Adipose tissue (tissue), 3 donors: ENCODE results near the gene ALAD. TPM values are rescaled to one million over a fixed set of nuclear protein-coding genes. Genes with fewer than 3 reads are reported as not detected.
"Not testable (repeated sequence)": the region's sequence is repeated elsewhere in the genome, so short reads cannot be mapped to it uniquely, and the experiment has no call there.

ENCODE experiments used
- H3K27ac ChIP-seq: one replicate; pipeline ENCODE4 v1.5.1; 2013; ENCODE audit warnings: low read depth, low read length
- WGBS, 3 donors: extraction: QIAGEN DNeasy Blood & Tissue Kit; methylation state at CpG; one replicate each; pipeline ENCODE4 v1.1.7; 2013; 5-methylcytosine and 5-hydroxymethylcytosine counted together
- polyA plus RNA-seq, 3 donors: library from polyadenylated mRNA; stranded (reverse); fragments of 200-250 nt; gene quantifications; one replicate each; pipeline ENCODE4 v1.2.3, GENCODE V29; 2013
- donor health status: healthy with polysubstance abuse.
- donor health status: Bipolar disorder and iron deficiency.
- donor health status: healthy.

The ALAD gene
- polyA plus RNA-seq, 3 donors, result 32.5 to 56.7 (median 40.1) TPM

DNA sequence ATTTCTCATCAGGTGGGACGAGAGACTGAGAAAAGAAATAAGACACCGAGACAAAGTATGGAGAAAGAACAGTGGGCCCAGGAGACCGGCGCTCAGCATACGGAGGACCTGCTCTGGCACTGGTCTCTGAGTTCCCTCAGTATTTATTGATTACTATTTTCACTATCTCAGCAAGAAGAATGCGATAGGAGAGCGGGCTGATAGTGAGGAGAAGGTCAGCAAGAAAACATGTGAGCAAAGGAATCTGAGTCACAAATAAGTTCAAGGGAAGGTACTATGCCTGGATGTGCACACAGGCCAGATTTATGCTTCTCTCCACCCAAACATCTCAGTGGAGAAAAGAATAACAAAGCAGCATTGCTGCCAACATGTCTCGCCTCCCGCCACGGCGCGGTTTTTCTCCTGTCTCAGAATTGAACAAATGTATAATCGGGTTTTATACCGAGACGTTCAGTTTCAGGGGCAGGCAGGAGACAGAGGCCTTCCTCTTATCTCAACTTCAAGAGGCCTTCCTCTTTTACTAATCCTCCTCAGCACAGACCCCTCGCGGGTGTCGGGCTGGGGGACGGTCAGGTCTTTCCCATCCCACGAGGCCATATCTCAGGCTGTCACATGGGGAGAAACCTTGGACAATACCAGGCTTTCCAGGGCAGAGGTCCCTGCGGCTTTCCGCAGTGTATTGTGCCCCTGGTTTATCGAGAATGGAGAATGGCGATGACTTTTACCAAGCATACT, 21.8 kb downstream of the ALAD start:
- 22 to 68% (median 68%) methylated on average over 24 of the region's 24 CpGs for WGBS, 3 donors
- not testable (repeated sequence) for H3K27ac ChIP-seq

DNA sequence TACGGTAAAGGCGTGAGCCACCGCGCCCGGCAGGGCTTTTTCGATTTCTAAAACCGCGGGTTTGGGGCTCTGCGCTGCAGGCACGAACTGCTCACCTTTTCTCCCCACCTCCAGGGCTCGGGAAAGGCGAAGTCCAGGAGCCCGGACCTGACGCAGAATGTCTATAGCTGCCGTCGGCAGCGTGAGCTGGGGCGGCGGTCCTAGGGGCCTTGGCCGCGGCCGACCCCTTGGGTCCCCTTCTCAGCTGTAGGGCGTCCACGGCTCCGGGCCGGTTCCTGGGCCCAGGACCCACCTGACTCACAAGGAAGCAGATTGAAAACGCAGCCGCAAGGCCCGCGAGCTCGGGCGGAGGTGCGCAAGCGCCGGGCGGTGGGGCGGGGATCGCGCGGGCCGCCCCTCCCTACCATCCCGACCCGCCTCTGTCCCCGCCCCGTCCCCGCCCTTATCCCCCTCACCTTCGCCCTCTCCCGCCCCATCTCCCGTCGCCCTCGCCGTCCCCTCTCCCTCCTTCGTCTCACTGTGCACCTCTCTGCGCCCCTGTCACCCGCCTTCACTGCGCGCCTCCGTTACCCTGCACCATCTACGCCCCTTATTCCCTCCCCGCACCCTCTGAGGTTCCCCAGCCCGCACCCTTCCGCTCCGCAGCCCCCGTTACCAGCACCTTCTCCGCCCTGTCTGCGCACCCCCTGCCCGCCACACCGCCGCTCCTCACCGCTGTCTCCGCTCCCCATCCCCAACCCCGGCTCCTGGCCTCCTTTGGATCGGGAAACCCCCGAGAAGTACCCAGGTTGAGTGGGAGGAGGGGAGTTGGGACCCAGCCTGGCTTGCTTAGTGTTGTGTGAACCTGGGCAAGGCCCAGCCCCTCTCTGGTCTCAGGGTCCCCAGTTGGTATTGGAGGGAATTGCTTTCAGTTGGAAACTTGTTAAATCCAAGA, 24.2 kb downstream of the ALAD start, which contains the start of gene HDHD3:
TSS of gene HDHD3 (minus strand) at position 353 of the 934 bp plus-strand sequence. CDS start 2,632 bp downstream, outside the sequence.
- 1 to 3% (median 2%) methylated on average over 33 to 72 of the region's 74 CpGs for WGBS, 3 donors

DNA sequence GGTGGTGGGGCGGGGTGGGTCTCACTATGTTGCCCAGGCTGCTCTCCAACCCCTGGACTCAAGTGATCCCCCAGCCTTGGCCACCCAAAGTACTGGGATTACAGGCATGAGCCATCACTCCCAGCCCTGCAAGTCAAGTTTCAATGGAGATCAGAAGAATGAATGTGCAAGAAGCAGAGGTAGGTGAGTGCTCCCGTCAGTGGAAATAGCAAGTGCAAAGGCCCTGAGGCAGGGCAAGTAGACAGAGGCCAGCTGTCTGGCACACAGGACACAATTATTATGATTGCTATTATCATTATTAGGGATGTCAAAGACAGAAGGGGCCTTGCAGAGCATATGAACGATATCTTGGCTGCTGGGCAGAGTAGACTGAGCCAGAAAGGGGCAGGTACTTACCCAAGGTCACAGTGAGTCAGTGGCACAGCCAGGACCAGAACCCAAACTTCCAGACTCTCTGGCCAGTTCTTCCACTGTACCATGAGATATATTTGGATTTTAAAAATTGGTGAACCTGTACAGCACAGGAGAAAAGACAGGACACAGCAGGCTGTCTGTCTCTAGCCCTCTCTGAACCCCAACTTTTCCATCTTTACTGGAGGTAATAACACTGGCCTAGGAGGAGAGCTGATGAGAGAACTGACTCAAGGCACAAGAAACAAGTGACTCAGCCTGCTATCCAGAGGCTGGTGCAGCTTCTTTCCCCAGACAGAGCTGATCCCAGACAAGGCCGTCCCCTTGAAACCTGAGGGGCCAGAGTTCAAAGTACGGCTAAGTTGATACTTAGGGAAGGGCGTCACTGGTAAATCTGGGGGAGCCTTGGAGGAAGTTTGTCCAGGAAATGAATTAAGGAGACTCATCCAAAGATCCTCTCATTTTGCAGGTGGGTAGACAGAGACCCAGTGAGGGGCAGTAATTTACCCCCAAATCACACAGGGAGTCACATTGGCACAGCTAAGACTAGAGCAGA, 25.7 kb downstream of the ALAD start:
- WGBS, 3 donors, result 44 to 89% (median 88%) methylated on average over 6 of the region's 6 CpGs
- H3K27ac ChIP-seq, result no peak overlapping the region

More for the DNA sequence above, 24.2 kb downstream of the ALAD start, which contains the start of gene HDHD3:
- H3K27ac ChIP-seq, result no peak within 1 kb of the TSS

GRCh38 chr9:113373676-113374392, 27.2 kb downstream of the ALAD start:
- H3K27ac ChIP-seq, result no peak overlapping the region
- WGBS, 3 donors, result 63 to 92% (median 91%) methylated on average over 24 of the region's 24 CpGs

- WGBS, 3 donors, result 52 to 73% (median 63%) methylated on average over 3 of the region's 3 CpGs
- H3K27ac ChIP-seq, result no peak overlapping the region
These were observed 27.8 kb downstream of the ALAD start for GRCh38 chr9:113373256-113373655.

- 73 to 94% (median 93%) methylated on average over 5 of the region's 5 CpGs for WGBS, 3 donors
- no peak overlapping the region for H3K27ac ChIP-seq
These were observed 29.0 kb downstream of the ALAD start for GRCh38 chr9:113372059-113372458.

DNA sequence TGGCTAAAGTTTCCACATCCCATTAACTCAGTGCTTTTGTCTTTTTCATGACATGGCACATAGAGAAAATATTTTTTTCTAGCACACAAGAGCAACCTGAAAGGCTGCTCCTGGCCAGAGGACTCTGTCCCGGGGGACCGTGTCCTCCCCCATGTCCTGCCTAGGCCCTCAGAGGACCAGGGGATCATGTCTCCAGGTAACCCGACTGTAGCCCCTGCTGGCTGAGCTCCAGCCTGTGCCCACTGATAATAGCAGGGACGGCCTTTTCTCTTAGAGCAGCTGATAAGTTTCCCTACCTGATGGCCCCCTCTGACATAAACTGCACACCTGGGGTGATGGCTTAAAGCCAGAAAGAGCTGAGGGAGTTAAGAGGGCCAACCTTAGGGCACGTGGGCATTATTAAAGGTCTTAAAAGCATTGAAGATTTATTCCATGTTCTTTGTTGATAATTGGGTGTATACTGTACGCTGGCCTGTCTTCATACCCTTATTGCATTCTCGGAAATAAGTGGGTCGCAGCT, 30.2 kb downstream of the ALAD start:
- no peak overlapping the region for H3K27ac ChIP-seq
- WGBS, 3 donors, result 45 to 81% (median 74%) methylated on average over 8 of the region's 8 CpGs

- no peak overlapping the region for H3K27ac ChIP-seq
These were observed 31.3 kb downstream of the ALAD start for GRCh38 chr9:113369855-113370140.

GRCh38 chr9:113368982-113369854, 31.9 kb downstream of the ALAD start:
- H3K27ac ChIP-seq, result no peak overlapping the region
- WGBS, 3 donors, result 51 to 84% (median 72%) methylated on average over 13 of the region's 13 CpGs

More at GRCh38 chr9:113369855-113370140, 31.3 kb downstream of the ALAD start:
- 64 to 92% (median 82%) methylated on average over 11 of the region's 11 CpGs for WGBS, 3 donors

- no peak overlapping the region for H3K27ac ChIP-seq
- WGBS, 3 donors, result 87 to 93% (median 90%) methylated on average over 5 of the region's 5 CpGs
These were observed 32.6 kb downstream of the ALAD start for GRCh38 chr9:113368348-113368981.

DNA sequence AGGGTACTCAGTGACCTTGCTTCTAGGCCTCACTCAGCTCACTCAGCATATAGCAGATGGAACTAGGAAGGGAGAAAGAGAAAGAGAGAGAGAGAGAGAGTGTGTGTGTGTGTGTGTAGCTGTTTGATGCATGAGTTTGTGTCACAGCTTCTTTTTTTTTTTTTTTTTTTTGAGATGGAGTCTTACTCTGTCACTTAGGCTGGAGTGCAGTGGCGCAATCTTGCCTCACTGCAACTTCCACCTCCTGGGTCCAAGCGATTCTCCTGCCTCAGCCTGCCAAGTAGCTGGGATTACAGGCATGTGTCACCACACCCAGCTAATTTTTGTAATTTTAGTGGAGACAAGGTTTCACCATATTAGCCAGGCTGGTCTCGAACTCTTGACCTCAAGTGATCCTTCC, 35.4 kb downstream of the ALAD start:
- WGBS, 3 donors, result 50 to 95% (median 52%) methylated on average over 3 of the region's 3 CpGs
- H3K27ac ChIP-seq, result not testable (repeated sequence)

- 27 to 57% (median 40%) methylated on average over 1 of the region's 1 CpG for WGBS, 3 donors
- no peak overlapping the region for H3K27ac ChIP-seq
These were observed 36.1 kb downstream of the ALAD start for GRCh38 chr9:113364951-113365350.

GRCh38 chr9:113363336-113363735, 37.7 kb downstream of the ALAD start:
- WGBS, 3 donors, result 63 to 80% (median 78%) methylated on average over 3 of the region's 3 CpGs
- H3K27ac ChIP-seq, result no peak overlapping the region

- WGBS, 3 donors, result 63 to 79% (median 65%) methylated on average over 7 of the region's 7 CpGs
- no peak overlapping the region for H3K27ac ChIP-seq
These were observed 39.6 kb downstream of the ALAD start for GRCh38 chr9:113361304-113362018.

- 87 to 91% (median 89%) methylated on average over 15 of the region's 15 CpGs for WGBS, 3 donors
- H3K27ac ChIP-seq, result no peak overlapping the region
These were observed 40.7 kb downstream of the ALAD start for GRCh38 chr9:113360242-113360842.
